ENCODE results near the gene TRIO. TPM values are rescaled to one million over a fixed set of nuclear protein-coding genes. Genes with fewer than 3 reads are reported as not detected.

The TRIO gene
- total and polyA plus RNA-seq, 2 of the 8 experiments (the other 6 are each of a cell fraction or from before 2014, with no cell fraction given) = 35.1 to 69.1 TPM

- TF ChIP-seq EP300 (IDR thresholded peaks at IDR 0.05; ENCODE audit: borderline replicate concordance in 1 of 2, low read depth in 2 of 2, low read length in 2 of 2) (no peak), TEAD4 (IDR thresholded peaks at IDR 0.05; ENCODE audit: low read depth, low read length) (no peak), SIX5 (IDR thresholded peaks at IDR 0.05; ENCODE audit: low read depth, low read length) (no peak), ZNF274 (IDR thresholded peaks at IDR 0.05; ENCODE audit: borderline replicate concordance, extremely low read depth, low read length) (no peak), SP2 (IDR thresholded peaks at IDR 0.05; ENCODE audit: low read length) (no peak), ATF3 (IDR thresholded peaks at IDR 0.05; ENCODE audit: insufficient read depth, low read depth, low read length) (no peak), HDAC2 (IDR thresholded peaks at IDR 0.05; ENCODE audit: borderline replicate concordance in 1 of 2, low read depth in 2 of 2, low read length in 2 of 2) (no peak)
- TF ChIP-seq, protein P1, sequence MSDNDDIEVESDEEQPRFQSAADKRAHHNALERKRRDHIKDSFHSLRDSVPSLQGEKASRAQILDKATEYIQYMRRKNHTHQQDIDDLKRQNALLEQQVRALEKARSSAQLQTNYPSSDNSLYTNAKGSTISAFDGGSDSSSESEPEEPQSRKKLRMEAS (IDR thresholded peaks at IDR 0.05) = no peak
Observed at GRCh38 chr5:14440223-14440581, 297.1 kb downstream of the TRIO start (continued).
